HG03045 (cell line): Measurements from ENCODE around the gene MAN1C1.

ENCODE experiments used
- ATAC-seq: cut with Tn5 transposase; IDR thresholded peaks from one replicate; pipeline ENCODE4 v1.9.1; 2021; ENCODE audit warnings: mild to moderate bottlenecking, moderate library complexity; ENCODE audit not compliant: unreplicated experiment

The MAN1C1 gene

GRCh38 chr1:25821630-25822091, 205.1 kb downstream of the MAN1C1 start:
- ATAC-seq, result no peak

- no peak for ATAC-seq
These were observed 209.0 kb downstream of the MAN1C1 start for GRCh38 chr1:25825605-25826004.

GRCh38 chr1:25826571-25826970, 210.0 kb downstream of the MAN1C1 start:
- ATAC-seq, result no peak

GRCh38 chr1:25828491-25828890, 211.9 kb downstream of the MAN1C1 start:
- no peak for ATAC-seq

GRCh38 chr1:25829046-25829445, 212.5 kb downstream of the MAN1C1 start:
- ATAC-seq, result no peak

- ATAC-seq, result no peak
These were observed 215.1 kb downstream of the MAN1C1 start for GRCh38 chr1:25831569-25832196.

GRCh38 chr1:25832336-25833037, 215.9 kb downstream of the MAN1C1 start:
- ATAC-seq, result no peak

GRCh38 chr1:25833158-25833557, 216.6 kb downstream of the MAN1C1 start:
- no peak for ATAC-seq
